Stimulated activated CD4-positive, alpha-beta T cell treated with anti-CD3 and anti-CD28 coated beads, Interleukin-4, amount 100 ng/mL, for 1 hour (primary cell): ENCODE measurements around the gene ZNRF3.
"Not testable (repeated sequence)": the region's sequence is repeated elsewhere in the genome, so short reads cannot be mapped to it uniquely, and the experiment has no call there.

Experiments used
- DNase-seq: peaks from one replicate; pipeline ENCODE4 v3.0.0-alpha.2; 2020

Gene ZNRF3

DNA sequence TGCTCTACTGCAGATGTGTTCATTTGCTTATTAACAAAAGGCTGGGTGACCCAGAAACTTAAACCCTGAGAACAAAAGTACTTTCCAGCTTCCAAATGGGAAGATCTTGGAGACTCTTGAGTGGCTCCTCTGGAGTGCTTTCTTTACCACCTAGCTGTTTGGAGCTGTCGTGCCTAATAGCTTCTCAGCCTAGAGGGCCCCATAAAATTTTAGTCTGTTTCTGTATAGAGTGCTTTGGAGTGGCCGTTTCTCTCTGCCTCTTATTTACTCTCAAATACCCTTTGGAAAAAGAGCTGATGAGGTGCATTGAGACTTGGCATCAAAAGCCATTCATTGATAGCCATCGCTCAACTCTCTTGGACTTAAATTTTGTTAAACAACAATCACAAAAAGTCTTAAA lies 50.7 kb downstream of the ZNRF3 start:
- no peak for DNase-seq

DNA sequence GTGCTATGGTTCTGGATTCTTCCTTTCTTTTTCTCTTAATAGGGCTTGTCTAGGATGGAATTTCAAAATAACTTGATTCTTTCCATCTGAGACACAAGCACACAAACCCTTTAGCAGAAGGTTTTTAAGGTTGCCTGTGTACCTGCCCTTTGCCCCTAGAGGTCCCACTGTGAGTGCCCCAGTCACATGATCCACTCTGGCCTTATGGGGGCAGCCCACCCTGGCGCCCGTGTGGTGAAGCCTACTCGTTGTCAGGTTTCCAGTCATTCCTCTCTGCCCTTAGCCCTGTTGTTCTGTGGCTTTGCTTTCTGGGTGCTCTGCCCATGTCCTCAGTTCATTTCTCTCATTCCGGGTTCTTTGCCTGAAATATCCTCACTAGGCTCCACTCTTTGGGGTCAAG lies 51.8 kb downstream of the ZNRF3 start:
- DNase-seq = no peak

GRCh38 chr22:28935713-28936112 lies 52.3 kb downstream of the ZNRF3 start:
- no peak for DNase-seq

DNA sequence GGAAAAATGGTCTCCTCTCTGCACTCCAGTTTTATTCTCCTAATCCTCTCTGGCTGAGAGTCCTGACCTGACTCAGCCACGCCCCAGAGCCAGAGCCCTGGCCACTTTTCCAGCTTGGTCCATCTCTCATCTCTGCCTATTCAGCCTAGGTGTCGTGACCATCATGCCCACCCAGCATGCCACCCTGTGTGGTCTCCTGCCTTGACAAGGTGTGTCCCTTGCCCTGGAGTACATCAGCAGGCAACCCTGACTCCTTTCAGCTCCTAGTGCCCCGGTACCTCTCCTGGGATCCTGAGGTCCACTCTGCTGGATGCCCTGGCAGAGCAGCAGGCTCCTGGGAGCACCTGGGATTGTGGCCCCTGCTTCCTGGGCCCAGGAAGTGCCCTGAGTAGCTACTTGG lies 52.8 kb downstream of the ZNRF3 start:
- no peak for DNase-seq

GRCh38 chr22:28937206-28938025 lies 54.0 kb downstream of the ZNRF3 start:
- no peak for DNase-seq

DNA sequence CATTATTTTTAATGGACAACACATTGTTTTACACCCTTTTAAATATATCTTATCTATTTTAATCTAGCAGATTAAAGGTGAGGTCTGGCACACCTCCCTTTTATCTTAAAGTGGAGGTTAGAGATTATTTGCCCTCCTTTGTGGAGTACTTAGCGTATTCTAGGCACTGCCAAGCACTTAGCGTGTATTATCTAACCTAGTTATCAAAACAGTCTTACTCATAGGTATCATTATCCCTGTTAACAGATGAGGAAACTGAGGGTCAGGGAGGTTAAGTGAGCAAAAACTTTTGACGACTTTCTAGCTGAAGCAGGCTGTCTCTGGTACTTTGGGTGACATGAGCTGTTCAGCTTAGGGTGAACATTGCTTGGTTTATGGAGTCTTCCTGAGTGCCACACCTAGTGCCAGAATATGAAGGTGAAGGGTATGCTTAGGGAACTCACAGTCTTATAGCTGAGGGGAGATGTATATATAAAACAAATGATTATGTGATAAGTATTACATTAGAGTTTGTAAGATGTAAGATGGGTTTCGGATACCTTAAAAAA lies 55.0 kb downstream of the ZNRF3 start:
- no peak for DNase-seq

DNA sequence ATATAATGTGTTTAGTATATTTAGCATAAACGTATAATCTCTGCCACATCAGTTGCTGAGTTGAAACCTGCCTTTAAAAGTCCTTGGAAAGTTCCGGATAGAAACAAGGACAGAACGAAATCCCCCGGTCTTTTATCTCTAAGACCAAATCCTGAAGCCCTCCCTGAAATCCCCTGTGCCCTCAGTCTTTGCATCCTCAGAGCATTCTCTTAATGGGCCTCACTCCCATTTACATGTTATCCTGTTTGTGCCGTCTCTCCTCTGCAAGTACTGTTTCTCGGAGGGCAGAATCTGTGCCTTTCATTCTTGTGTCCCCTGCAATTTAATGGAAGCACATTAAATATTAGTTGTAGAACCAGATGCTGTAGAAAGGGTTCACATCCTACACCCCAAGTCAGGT lies 56.0 kb downstream of the ZNRF3 start:
- no peak for DNase-seq

DNA sequence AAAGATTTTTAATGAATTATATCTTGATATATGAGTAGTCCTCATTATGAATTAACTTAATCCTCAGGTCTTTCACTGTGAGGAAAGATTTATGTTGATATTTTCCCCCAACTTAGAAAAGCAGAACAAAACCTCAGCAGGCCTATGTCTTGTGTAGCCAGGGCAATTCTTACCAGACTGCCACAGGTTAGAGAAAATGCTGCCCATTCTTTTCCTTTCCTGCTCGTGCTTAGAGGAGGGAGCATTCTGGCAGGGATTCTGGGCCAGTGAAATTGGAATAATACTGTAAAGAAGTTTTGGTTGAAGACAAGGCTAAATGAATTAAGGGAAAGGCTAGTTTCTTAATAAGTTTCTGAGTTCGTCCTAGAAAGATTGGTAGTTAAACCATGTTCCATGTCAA lies 56.6 kb downstream of the ZNRF3 start:
- no peak for DNase-seq

GRCh38 chr22:28940441-28940840 lies 57.1 kb downstream of the ZNRF3 start:
- no peak for DNase-seq

DNA sequence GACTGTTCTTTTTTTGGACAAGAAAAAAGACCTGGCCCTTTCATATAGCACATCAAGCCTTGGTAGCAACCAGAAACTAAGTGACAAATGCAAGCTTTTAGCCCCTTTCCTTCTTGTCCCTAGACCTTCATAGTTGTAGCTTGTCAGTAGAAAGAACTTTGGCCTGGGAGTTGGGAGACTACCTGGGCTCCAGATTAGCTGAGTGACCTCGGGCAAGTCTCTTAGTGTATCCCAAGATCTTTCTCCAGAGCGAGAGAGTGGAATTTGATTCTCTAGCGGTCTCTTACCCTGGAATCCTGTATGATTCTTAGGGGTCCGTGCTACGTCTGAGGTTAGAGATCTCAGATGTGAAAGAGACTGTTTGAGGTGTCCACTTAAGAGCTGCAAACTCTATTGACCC lies 59.0 kb downstream of the ZNRF3 start:
- DNase-seq = no peak

GRCh38 chr22:28942801-28943500 lies 59.6 kb downstream of the ZNRF3 start:
- no peak for DNase-seq

- DNase-seq = no peak
Observed at GRCh38 chr22:28943501-28943879, 60.1 kb downstream of the ZNRF3 start.

DNA sequence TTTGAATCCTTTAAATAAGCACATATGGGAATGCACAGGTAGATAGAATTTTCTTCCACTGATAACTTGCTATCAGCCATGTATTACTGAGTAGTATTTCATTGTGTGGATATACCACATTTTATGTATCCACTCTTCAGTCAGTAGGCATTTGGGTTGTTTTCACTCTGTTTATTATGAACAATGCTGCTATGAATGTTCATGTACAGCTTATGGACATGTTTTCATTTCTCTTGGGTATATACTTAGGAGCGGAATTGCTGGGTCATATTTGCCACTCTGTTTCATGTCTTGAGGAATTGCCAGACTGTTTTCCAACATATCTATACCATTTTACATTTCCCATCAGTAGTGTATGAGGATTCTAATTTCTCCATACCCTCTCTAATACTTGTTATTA lies 63.8 kb downstream of the ZNRF3 start:
- DNase-seq = no peak

GRCh38 chr22:28948424-28948823 lies 65.1 kb downstream of the ZNRF3 start:
- no peak for DNase-seq

DNA sequence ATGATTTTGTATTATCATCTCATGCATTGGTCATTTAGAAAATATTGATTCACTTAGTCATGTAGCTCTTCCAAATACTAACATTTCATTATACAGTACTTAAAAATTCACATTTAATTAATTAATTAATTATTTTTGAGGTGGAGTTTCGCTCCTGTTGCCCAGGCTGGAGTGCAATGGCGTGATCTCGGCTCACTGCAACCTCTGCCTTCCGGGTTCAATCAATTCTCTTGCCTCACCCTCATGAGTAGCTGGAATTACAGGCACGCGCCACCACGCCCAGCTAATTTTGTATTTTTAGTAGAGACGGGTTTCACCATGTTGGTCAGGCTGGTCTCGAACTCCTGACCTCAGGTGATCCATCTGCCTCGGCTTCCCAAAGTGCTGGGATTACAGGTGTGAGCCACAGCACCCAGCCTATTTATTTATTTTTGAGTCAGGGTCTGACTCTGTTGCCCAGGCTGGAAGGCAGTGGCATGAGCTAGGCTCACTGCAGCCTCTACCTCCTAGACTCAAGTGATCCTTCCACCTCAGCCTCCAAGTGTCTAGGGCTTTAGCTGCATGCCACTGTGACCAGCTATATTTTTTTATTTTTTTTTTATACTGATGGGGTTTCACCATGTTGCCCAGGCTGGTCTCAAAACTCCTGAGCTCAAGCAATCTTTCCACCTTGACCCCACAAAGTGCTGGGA lies 65.6 kb downstream of the ZNRF3 start:
- not testable (repeated sequence) for DNase-seq

DNA sequence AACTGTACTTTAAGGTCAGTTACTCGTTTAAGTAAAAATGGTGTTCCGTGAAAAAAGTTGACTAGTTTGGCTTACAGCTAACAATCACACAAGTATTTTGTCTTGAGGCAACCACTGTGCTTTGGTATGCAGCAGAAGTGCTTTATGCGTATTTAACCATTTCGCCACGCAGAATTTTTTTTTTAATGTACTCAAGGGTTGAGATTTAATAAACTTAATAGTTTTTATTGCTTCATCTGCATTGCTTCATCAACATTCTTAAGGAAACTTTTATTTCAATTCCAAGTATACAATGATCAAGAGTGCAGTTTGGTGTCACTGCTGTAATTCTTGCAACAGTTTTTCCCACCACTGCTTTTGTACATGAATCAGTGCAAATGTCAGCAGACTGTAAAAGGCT lies 66.4 kb downstream of the ZNRF3 start:
- no peak for DNase-seq

DNA sequence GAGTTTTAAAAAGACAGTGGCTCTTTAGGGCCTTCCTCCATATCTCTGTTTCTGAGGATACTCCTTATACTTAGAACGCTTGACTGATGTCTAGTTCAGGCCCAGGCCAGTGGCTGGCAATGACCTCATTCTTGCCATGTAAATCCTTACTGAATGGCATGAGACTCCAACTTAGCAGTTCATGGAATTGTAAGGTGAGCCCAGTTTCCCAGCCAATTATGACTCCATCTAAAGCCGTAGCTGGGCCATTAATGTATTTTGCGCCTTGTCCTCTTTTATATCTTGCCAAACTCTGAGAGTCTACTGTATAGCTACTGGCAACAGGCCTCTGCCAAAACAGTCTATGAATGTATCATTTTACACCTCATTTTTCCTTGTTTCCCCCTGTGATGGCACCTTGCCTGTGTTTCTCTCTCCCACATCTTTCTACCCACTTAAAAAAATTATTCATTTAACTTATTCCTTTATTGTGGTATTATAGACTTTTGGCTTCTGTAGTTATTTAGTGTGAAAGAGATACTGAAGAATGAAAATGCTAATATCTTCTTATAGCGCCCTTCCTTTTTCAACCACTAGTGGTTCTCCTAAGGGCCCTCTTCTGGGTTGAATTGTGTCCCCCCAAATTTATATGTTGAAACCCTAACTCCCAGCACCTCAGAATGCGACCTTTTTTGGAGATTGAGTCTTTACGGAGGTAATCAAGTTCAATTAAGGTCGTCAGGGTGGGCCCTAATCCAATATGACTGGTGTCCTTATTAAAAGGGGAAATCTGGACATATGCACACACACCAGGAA lies 67.4 kb downstream of the ZNRF3 start:
- no peak for DNase-seq

GRCh38 chr22:28951530-28951929 lies 68.2 kb downstream of the ZNRF3 start:
- DNase-seq = no peak

DNA sequence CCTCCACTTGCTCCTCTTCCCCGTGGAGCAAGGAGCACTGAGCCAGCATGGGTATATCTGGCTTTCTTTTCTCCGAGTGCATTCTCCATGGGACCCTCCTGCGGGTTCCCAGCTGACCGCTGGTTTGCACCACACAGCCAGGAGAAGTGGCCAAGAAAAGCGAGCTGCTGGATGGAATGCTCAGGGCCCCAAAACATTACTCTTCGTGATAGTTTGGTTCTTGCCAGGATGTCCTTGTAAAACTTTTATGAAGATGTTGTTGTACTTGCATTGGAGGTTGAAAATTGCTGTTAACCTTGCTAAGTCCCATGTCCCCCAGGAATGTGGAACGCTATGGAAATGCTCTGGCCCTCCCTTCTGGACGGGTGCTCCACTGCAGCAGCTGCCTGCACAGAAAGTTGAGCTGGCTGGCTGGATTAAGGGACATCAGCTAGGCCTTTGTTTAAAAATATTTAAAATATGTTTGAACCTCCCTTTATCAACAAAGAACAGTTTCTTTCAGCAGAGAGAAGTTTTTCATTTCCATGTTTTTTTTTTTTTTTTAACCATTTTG lies 68.7 kb downstream of the ZNRF3 start:
- no peak for DNase-seq

- DNase-seq = no peak
Observed at GRCh38 chr22:28952857-28953256, 69.5 kb downstream of the ZNRF3 start.

GRCh38 chr22:28953403-28953802 lies 70.0 kb downstream of the ZNRF3 start:
- no peak for DNase-seq
